NCI-H1694 (cell line): ENCODE data around the gene SEZ6L.

Source experiments
- DNase-seq: peaks from one replicate; lab custom pipeline; 2025; lab: John Stamatoyannopoulos, UW

The SEZ6L gene

DNA sequence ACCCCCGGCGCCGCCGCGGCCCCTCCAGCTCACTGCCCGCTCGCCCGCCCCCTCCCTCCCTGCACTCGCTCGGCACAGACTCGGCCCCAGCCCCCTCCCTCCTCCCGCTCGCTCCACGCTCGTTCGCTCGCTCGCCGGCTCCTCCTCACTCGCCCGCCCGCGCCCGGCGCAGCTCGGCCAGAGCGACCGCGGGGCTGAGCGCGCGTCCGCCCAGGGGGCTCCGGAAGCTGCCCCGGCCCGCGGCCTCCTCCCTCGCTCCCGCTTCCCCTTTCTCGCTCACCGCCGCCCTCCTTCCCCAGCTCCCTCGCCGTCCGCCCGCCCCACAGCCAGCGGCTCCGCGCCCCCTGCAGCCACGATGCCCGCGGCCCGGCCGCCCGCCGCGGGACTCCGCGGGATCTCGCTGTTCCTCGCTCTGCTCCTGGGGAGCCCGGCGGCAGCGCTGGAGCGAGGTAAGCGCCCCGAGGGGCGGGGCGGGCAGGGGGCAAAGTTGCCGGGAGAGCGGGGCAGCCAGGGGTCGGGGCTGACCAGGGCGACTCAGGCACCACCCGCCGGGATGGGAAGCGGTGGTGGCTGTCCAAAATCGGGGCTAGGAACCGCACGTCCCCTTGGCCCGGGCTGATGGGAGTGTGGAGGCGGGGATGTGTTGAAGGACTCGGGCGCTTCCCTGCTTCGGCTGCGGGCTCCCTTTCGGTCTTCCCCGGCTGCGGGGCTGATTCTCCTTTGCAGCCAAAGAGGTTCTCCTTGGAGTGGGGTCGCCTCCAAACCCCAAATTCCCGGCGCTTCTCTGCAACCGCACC lies at the start of gene SEZ6L:
SEZ6L (plus strand) TSS at position 148 of the 797 bp plus-strand sequence; CDS start at position 356, 208 bp downstream.
- no peak for DNase-seq

DNA sequence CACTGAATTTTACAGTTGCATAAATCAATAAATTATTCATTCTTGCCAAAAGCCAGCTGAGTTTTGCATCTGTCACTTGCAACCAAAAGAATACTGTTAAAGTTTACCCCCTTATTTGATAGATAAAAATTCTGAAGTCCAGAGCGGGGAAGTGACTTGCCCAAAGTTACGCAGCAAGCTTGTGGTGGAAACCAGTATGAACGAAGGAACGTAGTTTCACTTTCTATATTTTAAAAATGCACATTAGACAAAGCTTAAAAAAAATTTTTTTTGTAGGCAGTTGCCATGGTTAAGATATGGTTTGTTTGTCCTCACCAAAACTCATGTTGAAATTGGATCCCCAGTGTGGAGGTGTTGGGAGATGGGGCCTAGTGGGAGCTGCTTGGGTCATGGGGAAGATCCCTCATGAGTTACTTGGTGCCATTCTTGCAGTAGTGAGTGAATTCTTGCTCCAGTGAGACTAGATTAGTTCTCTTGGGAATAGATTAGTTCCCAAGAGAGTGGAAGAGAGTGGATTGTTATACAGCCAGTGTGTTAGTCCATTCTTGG lies 46.3 kb upstream of the SEZ6L start:
- DNase-seq: no peak

- no peak for DNase-seq
These were observed 44.1 kb upstream of the SEZ6L start for GRCh38 chr22:26124991-26125725.

DNA sequence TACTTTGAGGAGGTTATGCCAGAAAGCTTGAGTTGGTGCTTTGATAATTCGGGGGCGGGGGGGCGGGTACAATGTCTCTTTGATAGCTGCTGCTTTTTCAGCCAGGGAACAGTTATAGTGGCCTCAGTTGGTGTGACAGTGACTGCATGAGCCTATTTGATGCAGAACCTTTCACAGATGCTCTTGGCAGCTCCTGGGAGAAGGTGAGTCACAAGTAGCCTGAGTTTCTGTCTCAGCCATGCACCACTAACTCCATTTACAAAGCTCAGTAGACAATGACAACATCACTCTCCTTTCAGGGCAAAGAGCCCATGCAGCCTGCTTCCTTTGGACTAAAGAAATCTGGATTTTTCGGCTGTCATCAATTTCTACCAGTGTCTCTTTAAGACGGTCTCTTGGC lies 42.1 kb upstream of the SEZ6L start:
- no peak for DNase-seq

- DNase-seq: no peak
These were observed 41.7 kb upstream of the SEZ6L start for GRCh38 chr22:26127556-26127955.

DNA sequence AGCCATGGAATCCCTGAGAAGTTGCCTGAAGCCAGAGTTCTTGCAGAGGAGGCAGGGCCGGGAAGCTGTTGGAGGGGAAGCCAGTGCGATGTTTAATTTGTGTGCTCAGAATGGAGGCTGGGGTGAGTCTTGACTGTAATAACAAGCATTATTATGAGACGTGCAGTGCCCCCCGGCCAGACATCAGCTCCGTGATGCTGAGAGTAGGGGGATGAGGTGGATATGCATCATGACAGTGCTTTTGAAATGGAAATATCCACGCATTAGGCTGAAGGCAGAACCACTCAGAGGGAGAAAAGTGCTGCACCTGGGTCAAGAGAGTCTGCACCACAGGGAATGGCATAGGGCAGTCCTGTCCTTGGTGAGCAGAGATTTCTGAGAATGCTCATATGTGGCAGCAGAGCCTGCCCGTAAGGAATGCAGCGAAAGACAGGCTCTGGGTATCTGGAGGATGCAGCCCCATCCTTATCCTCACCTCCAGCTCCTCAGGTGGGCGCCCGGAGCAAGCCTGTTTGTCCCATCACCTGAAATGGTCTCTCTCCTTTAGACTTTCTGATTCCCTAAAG lies 37.6 kb upstream of the SEZ6L start:
- DNase-seq: no peak

GRCh38 chr22:26134654-26135330 lies 34.5 kb upstream of the SEZ6L start:
- no peak for DNase-seq

GRCh38 chr22:26135806-26136205 lies 33.5 kb upstream of the SEZ6L start:
- no peak for DNase-seq

- DNase-seq: peak; percentile 43
These were observed 30.0 kb upstream of the SEZ6L start for GRCh38 chr22:26139310-26139709.

DNA sequence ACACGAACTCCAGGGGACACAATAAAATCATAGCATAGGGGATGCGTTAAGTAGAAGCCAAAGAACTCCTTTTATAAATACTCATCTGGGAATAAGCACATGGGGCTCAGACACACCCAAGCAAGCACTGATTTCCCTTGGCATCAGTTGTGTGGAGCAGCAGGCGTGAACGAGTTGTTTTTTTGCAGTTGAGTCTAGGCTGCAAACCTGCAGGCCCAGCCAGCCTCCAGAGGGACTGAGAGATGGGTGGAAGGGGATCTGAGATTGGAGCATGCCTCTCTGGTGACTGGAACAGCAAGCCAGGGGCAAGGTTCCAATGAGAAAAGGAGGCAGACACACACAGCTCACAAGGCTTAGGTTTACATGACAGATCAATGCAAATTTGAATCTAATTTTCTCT lies 27.4 kb upstream of the SEZ6L start:
- no peak for DNase-seq

GRCh38 chr22:26143806-26144325 lies 25.4 kb upstream of the SEZ6L start:
- no peak for DNase-seq

DNA sequence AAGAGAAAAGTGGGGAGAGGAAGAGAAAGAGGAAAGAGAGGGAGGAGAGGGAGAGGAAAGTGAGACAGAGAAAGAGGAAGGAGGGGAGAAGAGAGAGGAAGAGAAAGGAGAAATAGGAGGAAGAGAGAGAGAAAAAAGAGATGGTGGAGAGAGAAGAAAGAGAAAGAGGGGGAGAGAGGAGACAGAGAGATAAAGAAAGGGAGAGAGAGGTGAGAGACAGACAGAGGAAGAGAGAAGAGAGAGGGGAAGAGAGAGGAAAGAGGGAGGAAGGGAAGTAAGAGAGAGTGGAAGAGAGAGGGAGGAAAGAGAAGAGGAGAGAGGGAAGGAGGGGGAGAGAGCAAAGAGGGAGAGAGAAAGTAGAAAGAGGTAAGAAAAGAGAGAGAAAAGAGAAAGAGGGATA lies 9.4 kb upstream of the SEZ6L start:
- no peak for DNase-seq

GRCh38 chr22:26161746-26162145 lies 7.5 kb upstream of the SEZ6L start:
- no peak for DNase-seq

DNA sequence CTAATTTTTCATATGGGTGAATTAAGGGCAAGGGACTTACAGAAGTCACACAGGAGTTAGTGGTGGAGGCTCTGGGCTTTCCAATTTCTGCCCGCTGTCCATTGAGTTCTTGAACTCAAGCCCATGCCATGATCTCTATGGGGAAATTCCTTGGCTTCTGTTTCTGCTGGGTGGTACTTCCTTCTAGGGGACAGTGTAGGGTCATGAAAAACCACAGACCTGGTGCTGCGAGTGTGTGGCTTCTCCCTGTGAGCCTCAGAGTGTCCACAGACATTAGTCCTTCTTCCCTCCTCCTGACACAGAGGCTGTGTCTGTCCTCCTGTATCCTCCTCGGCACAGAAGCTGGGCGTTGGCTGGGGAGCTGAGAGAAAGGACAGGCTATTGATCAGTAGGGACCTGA lies 6.3 kb upstream of the SEZ6L start:
- no peak for DNase-seq

GRCh38 chr22:26164174-26164573 lies 5.1 kb upstream of the SEZ6L start:
- DNase-seq: no peak

DNA sequence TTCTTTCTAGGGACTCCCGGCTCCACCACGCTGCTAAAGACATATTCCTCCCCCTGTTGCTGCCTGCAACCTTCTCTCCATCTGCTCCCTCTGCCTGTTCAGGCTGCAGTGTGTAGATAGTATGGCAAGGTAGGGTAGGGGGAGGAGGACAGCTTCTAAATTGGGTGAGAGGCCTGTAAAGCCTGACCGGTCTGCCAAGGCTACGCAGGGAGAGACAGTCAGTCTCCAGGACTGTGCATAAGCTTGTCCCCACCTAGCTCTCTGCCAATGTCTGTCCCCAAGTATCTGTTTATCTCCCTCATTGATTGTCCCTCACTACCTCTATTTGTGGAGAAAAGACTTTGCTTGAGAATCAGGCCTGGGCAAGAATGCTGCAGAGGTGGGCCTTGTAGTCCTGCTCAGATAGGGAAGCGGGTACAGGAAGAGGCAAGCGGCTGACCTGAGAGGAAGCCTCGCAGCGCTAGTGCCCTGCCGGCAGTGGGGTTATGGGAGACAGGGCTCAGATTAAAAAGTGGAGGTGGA lies 871 bp upstream of the SEZ6L start:
- DNase-seq: peak; percentile 85

- DNase-seq: peak; percentile 47
These were observed 335 bp upstream of the SEZ6L start for GRCh38 chr22:26168939-26169314.

GRCh38 chr22:26170112-26170492 lies 840 bp downstream of the SEZ6L start:
- peak; percentile 8 for DNase-seq

- DNase-seq: peak; percentile 51
These were observed 1.7 kb downstream of the SEZ6L start for GRCh38 chr22:26170795-26171580.

GRCh38 chr22:26172389-26172990 lies 3.2 kb downstream of the SEZ6L start:
- DNase-seq: peak; percentile 7

DNA sequence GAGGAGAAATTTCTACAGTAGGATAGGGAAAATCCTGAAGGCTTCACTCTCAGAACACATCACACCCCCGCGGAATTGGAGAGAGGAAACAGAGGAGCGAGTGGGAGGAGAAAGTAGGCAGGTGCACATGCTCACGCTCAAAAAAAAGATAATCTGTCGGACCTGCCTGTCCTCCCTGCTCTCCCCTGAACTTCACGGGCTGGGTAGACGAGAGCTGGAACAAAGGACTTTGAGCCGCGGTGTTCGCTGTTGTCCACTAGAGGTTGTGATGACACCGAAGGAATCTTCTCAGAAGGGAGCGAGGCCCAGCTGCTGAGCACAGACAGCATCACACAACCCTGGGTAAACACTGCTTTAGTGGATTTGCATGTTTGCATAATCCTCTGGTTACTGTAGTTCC lies 5.0 kb downstream of the SEZ6L start:
- DNase-seq: peak; percentile 3
